H9 (cell line): ENCODE results near the gene SLC5A1. TPM values are rescaled to one million over a fixed set of nuclear protein-coding genes. Genes with fewer than 3 reads are reported as not detected.

Experiments used
- DNase-seq: peaks from one replicate; pipeline ENCODE4 v3.0.0-alpha.2; 2017
- H2AFZ ChIP-seq: one replicate; pipeline ENCODE4 v1.6.1; 2013; ENCODE audit warnings: mild to moderate bottlenecking, low read length, control low read depth, moderate library complexity
- H2AK5ac ChIP-seq: 2 replicates; pipeline ENCODE4 v1.6.1; 2013; ENCODE audit warnings: low read length, control low read depth, mixed read lengths; ENCODE audit not compliant: insufficient read length
- H2BK120ac ChIP-seq: one replicate; pipeline ENCODE4 v1.6.1; 2013; ENCODE audit warnings: low read depth, mild to moderate bottlenecking, low read length, control low read depth, inconsistent platforms; ENCODE audit not compliant: poor library complexity, severe bottlenecking
- H2BK12ac ChIP-seq: 2 replicates; pipeline ENCODE4 v1.6.1; 2013; ENCODE audit warnings: low read length, control low read depth, mixed read lengths, low read depth; ENCODE audit not compliant: insufficient read length
- H2BK15ac ChIP-seq: 2 replicates; pipeline ENCODE4 v1.6.1; 2013; ENCODE audit warnings: low read depth, low read length, control low read depth
- H2BK20ac ChIP-seq: one replicate; pipeline ENCODE4 v1.6.1; 2013; ENCODE audit warnings: low read depth, mild to moderate bottlenecking, low read length, control low read depth, inconsistent platforms; ENCODE audit not compliant: poor library complexity, severe bottlenecking
- H2BK5ac ChIP-seq: 2 replicates; pipeline ENCODE4 v1.6.1; 2013; ENCODE audit warnings: low read length, control low read depth, mixed read lengths; ENCODE audit not compliant: insufficient read length
- H3K14ac ChIP-seq: 2 replicates; pipeline ENCODE4 v1.6.1; 2013; ENCODE audit warnings: low read length, control low read depth; ENCODE audit not compliant: insufficient read depth
- H3K18ac ChIP-seq: 2 replicates; pipeline ENCODE4 v1.6.1; 2013; ENCODE audit warnings: low read depth, mild to moderate bottlenecking, mixed read lengths, low read length, control low read depth; ENCODE audit not compliant: insufficient read length
- H3K23ac ChIP-seq: 2 replicates; pipeline ENCODE4 v1.6.1; 2013; ENCODE audit warnings: low read length, control low read depth, mixed read lengths, low read depth; ENCODE audit not compliant: insufficient read length
- H3K23me2 ChIP-seq: 2 replicates; pipeline ENCODE4 v1.6.1; 2013; ENCODE audit warnings: low read depth, mild to moderate bottlenecking, mixed read lengths, low read length, control low read depth; ENCODE audit not compliant: insufficient read length, poor library complexity, severe bottlenecking
- H3K27ac ChIP-seq: 2 replicates; pipeline ENCODE4 v1.5.1; 2013; ENCODE audit warnings: low read length, control low read depth, mixed read lengths, low read depth; ENCODE audit not compliant: insufficient read length
- H3K27me3 ChIP-seq: 2 replicates; pipeline ENCODE4 v1.6.1; 2013; ENCODE audit warnings: low read length, control low read depth, inconsistent platforms; ENCODE audit not compliant: insufficient read depth
- H3K4ac ChIP-seq: 2 replicates; pipeline ENCODE4 v1.6.1; 2013; ENCODE audit warnings: low read depth, mild to moderate bottlenecking, control low read depth, inconsistent platforms, low read length, moderate library complexity
- H3K4me1 ChIP-seq: 2 replicates; pipeline ENCODE4 v1.6.1; 2013; ENCODE audit warnings: low read length, control low read depth, inconsistent platforms; ENCODE audit not compliant: insufficient read depth
- H3K4me2 ChIP-seq: 2 replicates; pipeline ENCODE4 v1.6.1; 2013; ENCODE audit warnings: low read length, control low read depth, mixed read lengths; ENCODE audit not compliant: insufficient read length, insufficient read depth
- H3K56ac ChIP-seq: 2 replicates; pipeline ENCODE4 v1.6.1; 2013; ENCODE audit warnings: low read depth, mild to moderate bottlenecking, mixed read lengths, low read length, control low read depth; ENCODE audit not compliant: insufficient read length
- H3K79me1 ChIP-seq: 2 replicates; pipeline ENCODE4 v1.6.1; 2013; ENCODE audit warnings: low read depth, mild to moderate bottlenecking, moderate library complexity, low read length, control low read depth, inconsistent platforms; ENCODE audit not compliant: insufficient read depth, poor library complexity, severe bottlenecking
- H3K79me2 ChIP-seq: 2 replicates; pipeline ENCODE4 v1.6.1; 2013; ENCODE audit warnings: low read length, control low read depth, inconsistent platforms; ENCODE audit not compliant: insufficient read depth
- H3K9ac ChIP-seq: 2 replicates; pipeline ENCODE4 v1.6.1; 2013; ENCODE audit warnings: low read length, control low read depth, mixed read lengths; ENCODE audit not compliant: insufficient read length; ENCODE audit errors: extremely low read depth
- H3K9me3 ChIP-seq: one replicate; pipeline ENCODE4 v1.6.1; 2013; ENCODE audit warnings: low read depth, low read length, inconsistent platforms; ENCODE audit not compliant: control insufficient read depth
- H3T11ph ChIP-seq: one replicate; pipeline ENCODE4 v1.6.1; 2013; ENCODE audit warnings: mild to moderate bottlenecking, low read length, control low read depth, inconsistent platforms
- H4K20me1 ChIP-seq: one replicate; pipeline ENCODE4 v1.6.1; 2013; ENCODE audit not compliant: control insufficient read depth, insufficient read length, insufficient read depth
- H4K5ac ChIP-seq: 2 replicates; pipeline ENCODE4 v1.6.1; 2013; ENCODE audit warnings: low read depth, mild to moderate bottlenecking, mixed read lengths, low read length, control low read depth; ENCODE audit not compliant: insufficient read length
- H4K8ac ChIP-seq: replicated peaks from 2 replicates; pipeline ENCODE4 v1.6.1; 2013; ENCODE audit warnings: low read length, control low read depth, mixed read lengths, low read depth; ENCODE audit not compliant: insufficient read length
- H4K91ac ChIP-seq: 2 replicates; pipeline ENCODE4 v1.6.1; 2013; ENCODE audit warnings: low read depth, mild to moderate bottlenecking, moderate library complexity, mixed read lengths, low read length, control low read depth; ENCODE audit not compliant: insufficient read length
- H3K27ac Mint-ChIP-seq, 3 experiments: 2 replicates in 2 of 3; 3 replicates in 1 of 3; pipeline ENCODE4 v1.8.0; 2020 to 2021; ENCODE audit warnings: mixed read lengths in 3 of 3, mild to moderate bottlenecking in 1 of 3, moderate library complexity in 1 of 3
- H3K27me3 Mint-ChIP-seq: 2 replicates; pipeline ENCODE4 v1.8.0; 2021; ENCODE audit warnings: low read depth, mild to moderate bottlenecking, moderate library complexity, mixed read lengths
- H3K36me3 Mint-ChIP-seq, 3 experiments: 2 replicates in 2 of 3; 3 replicates in 1 of 3; pipeline ENCODE4 v1.8.0; 2020 to 2021; ENCODE audit warnings: low read depth in 3 of 3, mixed read lengths in 3 of 3; ENCODE audit not compliant: insufficient read depth in 1 of 3
- H3K4me1 Mint-ChIP-seq, 2 experiments: 2 replicates each; pipeline ENCODE4 v1.8.0; 2020; ENCODE audit warnings: mixed read lengths in 2 of 2
- H3K4me3 Mint-ChIP-seq, 2 experiments: 2 replicates in 1 of 2; 3 replicates in 1 of 2; pipeline ENCODE4 v1.8.0; 2020 to 2021; ENCODE audit warnings: mild to moderate bottlenecking in 2 of 2, mixed read lengths in 2 of 2, moderate library complexity in 1 of 2
- H3K9me3 Mint-ChIP-seq, 2 experiments: 2 replicates in 1 of 2; 3 replicates in 1 of 2; pipeline ENCODE4 v1.8.0; 2020; ENCODE audit warnings: mild to moderate bottlenecking in 2 of 2, mixed read lengths in 2 of 2, moderate library complexity in 1 of 2
- WGBS: extraction: QIAGEN DNeasy Blood & Tissue Kit; methylation state at CpG from one replicate; pipeline ENCODE4 v1.1.7; 2013; ENCODE audit warnings: missing lambda C conversion rate, low lambda C conversion rate, mixed read lengths; ENCODE audit not compliant: insufficient read length; ENCODE audit errors: extremely low coverage; 5-methylcytosine and 5-hydroxymethylcytosine counted together
- total RNA-seq: library from RNA; stranded (reverse); gene quantifications from 2 replicates; pipeline ENCODE4 v1.2.1, GENCODE V29; 2021
- TF ChIP-seq, protein P1 (sequence below): fragments of 200-600 bp; sonication (generic); conservative IDR thresholded peaks from 3 replicates; pipeline ENCODE4 v1.8.0; 2021; ENCODE audit warnings: antibody characterized with exemption, mild to moderate bottlenecking

SLC5A1 gene
- total RNA-seq, 1 experiment from 2014 or later, result not detected

- no peaks in the 10 kb centered on the region for H3K79me1 ChIP-seq
- H3K4ac ChIP-seq, result no peak overlapping the region
- H3K4me1 Mint-ChIP-seq, result peaks cover 2 to 4% of the 10 kb centered on the region in 2 experiments
- H3K14ac ChIP-seq, result no peak overlapping the region
- H3T11ph ChIP-seq, result no peak overlapping the region
- no peaks in the 10 kb centered on the region; a peak in 1 of 5 replicates for H3K9me3 Mint-ChIP-seq
- H3K18ac ChIP-seq, result no peak overlapping the region
- no peak overlapping the region for H3K9ac ChIP-seq
- H2AFZ ChIP-seq, result no peak overlapping the region
- H3K79me2 ChIP-seq, result no peaks in the 10 kb centered on the region
- no peak overlapping the region for H3K56ac ChIP-seq
- H3K4me1 ChIP-seq, result no peaks in the 10 kb centered on the region
- no peaks in the 10 kb centered on the region for H4K20me1 ChIP-seq
- no peak for DNase-seq
- H2BK120ac ChIP-seq, result no peak overlapping the region
- no peak overlapping the region for H4K5ac ChIP-seq
- no peak overlapping the region for H4K91ac ChIP-seq
- WGBS, result no CpG with 5 or more reads among the region's 15 CpGs
- H4K8ac ChIP-seq, result no peak overlapping the region
- no peak overlapping the region for H2BK20ac ChIP-seq
- no peak overlapping the region for H2BK5ac ChIP-seq
- H2BK15ac ChIP-seq, result no peak overlapping the region
- H2AK5ac ChIP-seq, result no peak overlapping the region
- H3K4me2 ChIP-seq, result no peak overlapping the region
- no peaks in the 10 kb centered on the region for H3K36me3 Mint-ChIP-seq
- no peak overlapping the region for H3K27ac ChIP-seq
- no peak overlapping the region for H3K4me3 Mint-ChIP-seq
- H3K23ac ChIP-seq, result no peak overlapping the region
- H3K27me3 Mint-ChIP-seq, result peaks cover 38% of the 10 kb centered on the region
- TF ChIP-seq, protein P1, sequence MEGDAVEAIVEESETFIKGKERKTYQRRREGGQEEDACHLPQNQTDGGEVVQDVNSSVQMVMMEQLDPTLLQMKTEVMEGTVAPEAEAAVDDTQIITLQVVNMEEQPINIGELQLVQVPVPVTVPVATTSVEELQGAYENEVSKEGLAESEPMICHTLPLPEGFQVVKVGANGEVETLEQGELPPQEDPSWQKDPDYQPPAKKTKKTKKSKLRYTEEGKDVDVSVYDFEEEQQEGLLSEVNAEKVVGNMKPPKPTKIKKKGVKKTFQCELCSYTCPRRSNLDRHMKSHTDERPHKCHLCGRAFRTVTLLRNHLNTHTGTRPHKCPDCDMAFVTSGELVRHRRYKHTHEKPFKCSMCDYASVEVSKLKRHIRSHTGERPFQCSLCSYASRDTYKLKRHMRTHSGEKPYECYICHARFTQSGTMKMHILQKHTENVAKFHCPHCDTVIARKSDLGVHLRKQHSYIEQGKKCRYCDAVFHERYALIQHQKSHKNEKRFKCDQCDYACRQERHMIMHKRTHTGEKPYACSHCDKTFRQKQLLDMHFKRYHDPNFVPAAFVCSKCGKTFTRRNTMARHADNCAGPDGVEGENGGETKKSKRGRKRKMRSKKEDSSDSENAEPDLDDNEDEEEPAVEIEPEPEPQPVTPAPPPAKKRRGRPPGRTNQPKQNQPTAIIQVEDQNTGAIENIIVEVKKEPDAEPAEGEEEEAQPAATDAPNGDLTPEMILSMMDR, result no peak
- H3K27ac Mint-ChIP-seq, result peak overlapping the region in 1 of 3 experiments; percentile 91; a peak in 1 of 7 replicates
- H3K27me3 ChIP-seq, result no peaks in the 10 kb centered on the region
- H3K9me3 ChIP-seq, result no peaks in the 10 kb centered on the region
- H3K23me2 ChIP-seq, result no peaks in the 10 kb centered on the region
- no peak overlapping the region for H2BK12ac ChIP-seq
Measured at GRCh38 chr22:32122899-32123298, 79.8 kb downstream of the SLC5A1 start.
